Endothelial cell of umbilical vein (primary cell): ENCODE measurements around the gene LAD1.

Experiments used
- CTCF ChIP-seq, 2 donors: IDR thresholded peaks; 1 replicate in 1 of 2; 2 replicates in 1 of 2; pipeline ENCODE4 v1.5.1; 2011; ENCODE audit warnings: low read length in 2 of 2, mild to moderate bottlenecking in 2 of 2, moderate library complexity in 2 of 2, control low read depth in 1 of 2, inconsistent platforms in 1 of 2, low read depth in 1 of 2; ENCODE audit not compliant: insufficient read depth in 1 of 2; ENCODE audit errors: extremely low read depth in 1 of 2
- EZH2 ChIP-seq: IDR thresholded peaks from 2 replicates; pipeline ENCODE4 v1.6.1; 2012; ENCODE audit warnings: borderline replicate concordance, low read depth, mild to moderate bottlenecking, moderate library complexity, low read length, inconsistent platforms; ENCODE audit not compliant: severe bottlenecking

- TF ChIP-seq CTCF (IDR thresholded peaks at IDR 0.05; ENCODE audit: extremely low read depth in 1 of 2, insufficient read depth in 1 of 2, low read depth in 1 of 2, low read length in 2 of 2) = no peak
- TF ChIP-seq EZH2 = no peak
Observed at GRCh38 chr1:201393076-201393475, 6.0 kb downstream of the LAD1 start.
